HEK293 (cell line): ENCODE measurements around the gene MED6.

Source experiments
- CTCF ChIA-PET: fragments of 350-600 bp; formaldehyde crosslinking; extraction: SDS; loops from one replicate; lab custom pipeline; 2021; ENCODE audit warnings: antibody characterized with exemption; lab: Yijun Ruan, JAX
- POLR2A ChIA-PET: fragments of 300-600 bp; formaldehyde crosslinking; extraction: SDS; loops from one replicate; lab custom pipeline; 2020; ENCODE audit warnings: antibody characterized with exemption, inconsistent platforms; lab: Yijun Ruan, JAX
- H3K27ac ChIP-seq: fragments of 200-500 bp; sonication (Bioruptor generic); 2 replicates; pipeline ENCODE4 v1.5.1; 2014; ENCODE audit warnings: low read depth, low read length, control low read depth, inconsistent platforms; ENCODE audit errors: extremely low read depth
- H3K36me3 ChIP-seq, 2 experiments: fragments of 200-500 bp in 1 of 2; sonication (Bioruptor generic) in 1 of 2; 1 replicate in 1 of 2; 2 replicates in 1 of 2; pipeline ENCODE4 v1.5.1; 2014 to 2017; ENCODE audit warnings: inconsistent platforms in 2 of 2, low read length in 2 of 2; ENCODE audit not compliant: control insufficient read depth in 2 of 2, insufficient read depth in 1 of 2
- H3K4me1 ChIP-seq: fragments of 200-500 bp; sonication (Bioruptor generic); 2 replicates; pipeline ENCODE4 v1.5.1; 2014; ENCODE audit warnings: mild to moderate bottlenecking, low read length, inconsistent platforms; ENCODE audit not compliant: control insufficient read depth, insufficient read depth
- H3K4me3 ChIP-seq: 2 replicates; pipeline ENCODE4 v1.5.1; 2011; ENCODE audit warnings: low read depth, mild to moderate bottlenecking, control low read depth, low read length, moderate library complexity
- H3K9me3 ChIP-seq: fragments of 200-500 bp; sonication (Bioruptor generic); 2 replicates; pipeline ENCODE4 v1.5.1; 2014; ENCODE audit warnings: low read depth, low read length, inconsistent platforms; ENCODE audit not compliant: control insufficient read depth, insufficient read depth
- HOXD13 ChIP-seq: sonication (generic); formaldehyde crosslinking; IDR thresholded peaks from 2 replicates; pipeline ENCODE4 v1.8.0; 2022; ENCODE audit warnings: missing genetic modification reagents, borderline replicate concordance
- PATZ1 ChIP-seq: fragments of 450-650 bp; formaldehyde crosslinking; IDR thresholded peaks from 2 replicates; pipeline ENCODE4 v1.5.1; 2016; ENCODE audit warnings: missing biosample characterization, missing genetic modification characterization
- PRDM10 ChIP-seq: fragments of 450-650 bp; formaldehyde crosslinking; IDR thresholded peaks from 2 replicates; pipeline ENCODE4 v1.5.1; 2016; ENCODE audit warnings: missing biosample characterization, missing genetic modification characterization
- SP2 ChIP-seq: fragments of 450-650 bp; formaldehyde crosslinking; IDR thresholded peaks from 2 replicates; pipeline ENCODE4 v1.5.1; 2016; ENCODE audit warnings: missing biosample characterization, missing genetic modification characterization
- ZBTB20 ChIP-seq: fragments of 450-650 bp; formaldehyde crosslinking; IDR thresholded peaks from 2 replicates; pipeline ENCODE4 v1.5.1; 2016; ENCODE audit warnings: missing biosample characterization, missing genetic modification characterization
- ZFHX2 ChIP-seq: fragments of 450-650 bp; formaldehyde crosslinking; conservative IDR thresholded peaks from 2 replicates; pipeline ENCODE4 v1.5.1; 2016; ENCODE audit warnings: missing biosample characterization, missing genetic modification characterization
- ZNF148 ChIP-seq: fragments of 450-650 bp; formaldehyde crosslinking; IDR thresholded peaks from 2 replicates; pipeline ENCODE4 v1.5.0; 2017; ENCODE audit warnings: missing biosample characterization, missing genetic modification characterization, borderline replicate concordance
- ZNF169 ChIP-seq: fragments of 450-650 bp; formaldehyde crosslinking; IDR thresholded peaks from 2 replicates; pipeline ENCODE4 v1.5.1; 2016; ENCODE audit warnings: missing biosample characterization, missing genetic modification characterization
- ZNF202 ChIP-seq: fragments of 450-650 bp; formaldehyde crosslinking; IDR thresholded peaks from 2 replicates; pipeline ENCODE4 v1.5.1; 2016; ENCODE audit warnings: missing biosample characterization, missing genetic modification characterization, borderline replicate concordance
- ZNF211 ChIP-seq: fragments of 450-650 bp; formaldehyde crosslinking; IDR thresholded peaks from 2 replicates; pipeline ENCODE4 v1.5.1; 2016; ENCODE audit warnings: low read depth, missing biosample characterization, missing genetic modification characterization
- ZNF239 ChIP-seq: fragments of 450-650 bp; formaldehyde crosslinking; IDR thresholded peaks from 2 replicates; pipeline ENCODE4 v1.5.1; 2016; ENCODE audit warnings: missing biosample characterization, missing genetic modification characterization
- ZNF529 ChIP-seq: fragments of 450-650 bp; formaldehyde crosslinking; IDR thresholded peaks from 2 replicates; pipeline ENCODE4 v1.5.1; 2017; ENCODE audit warnings: missing genetic modification characterization, missing biosample characterization; ENCODE audit not compliant: insufficient replicate concordance
- ZNF777 ChIP-seq: fragments of 450-650 bp; formaldehyde crosslinking; IDR thresholded peaks from 2 replicates; pipeline ENCODE4 v1.5.1; 2017; ENCODE audit warnings: missing biosample characterization, missing genetic modification characterization, borderline replicate concordance
- TF ChIP-seq, protein P1 (sequence below): fragments of 450-650 bp; formaldehyde crosslinking; IDR thresholded peaks from 2 replicates; pipeline ENCODE4 v1.5.1; 2017; ENCODE audit warnings: missing biosample characterization, mild to moderate bottlenecking, missing genetic modification characterization, moderate library complexity
- TF ChIP-seq, protein P2 (sequence below): fragments of 450-650 bp; formaldehyde crosslinking; IDR thresholded peaks from 2 replicates; pipeline ENCODE4 v1.5.1; 2016; ENCODE audit warnings: missing biosample characterization, missing genetic modification characterization
- TF ChIP-seq, protein P3 (sequence below): fragments of 450-650 bp; formaldehyde crosslinking; IDR thresholded peaks from 2 replicates; pipeline ENCODE4 v1.5.1; 2016; ENCODE audit warnings: missing biosample characterization, missing genetic modification characterization

Gene MED6

DNA sequence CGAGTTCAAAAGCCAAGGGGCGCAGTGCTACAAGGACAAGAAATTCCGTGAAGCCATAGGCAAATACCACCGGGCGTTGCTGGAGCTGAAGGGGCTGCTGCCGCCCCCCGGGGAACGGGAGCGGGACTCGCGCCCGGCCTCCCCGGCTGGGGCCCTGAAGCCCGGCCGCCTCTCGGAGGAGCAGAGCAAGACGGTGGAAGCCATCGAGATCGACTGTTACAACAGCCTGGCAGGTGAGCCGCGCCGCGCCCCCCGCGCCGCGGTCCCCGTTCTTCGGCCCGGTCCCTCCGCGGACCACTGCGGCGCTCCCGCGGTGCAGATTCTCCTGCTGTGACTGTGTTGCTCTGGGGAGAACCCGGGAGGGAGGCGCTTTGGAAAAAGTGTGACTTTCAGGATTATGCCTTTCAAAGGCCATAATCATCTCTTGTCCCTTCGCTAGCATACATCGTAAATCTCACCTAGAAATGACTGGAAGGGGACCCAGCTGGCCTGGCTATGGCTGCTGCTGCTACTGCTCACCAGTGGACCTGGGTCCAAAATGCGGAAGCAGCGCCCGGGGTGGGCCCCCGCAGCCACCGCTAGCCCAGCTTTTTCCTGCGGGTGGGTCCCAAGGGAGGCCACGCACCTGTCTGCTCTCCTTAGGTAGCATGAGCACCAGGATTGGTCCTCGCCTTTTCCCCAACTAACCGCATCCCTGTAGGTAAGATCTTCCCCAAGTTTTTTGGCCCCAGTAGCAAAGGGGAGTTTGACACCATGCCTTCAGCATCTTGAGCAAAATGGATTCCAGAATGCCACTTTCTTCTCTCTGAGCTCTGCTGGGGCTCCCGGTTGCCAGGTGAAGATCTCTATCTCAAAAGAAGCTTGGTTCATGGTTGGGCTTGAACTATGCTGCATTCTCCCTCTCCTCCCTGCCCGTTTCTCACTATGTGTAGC is 42.1 kb upstream of the MED6 start (continued):
- TF ChIP-seq ZNF239 (tag by site-specific recombination) (no peak), ZFHX2 (tag by site-specific recombination) (no peak), ZNF202 (no peak)
- TF ChIP-seq, protein P1, sequence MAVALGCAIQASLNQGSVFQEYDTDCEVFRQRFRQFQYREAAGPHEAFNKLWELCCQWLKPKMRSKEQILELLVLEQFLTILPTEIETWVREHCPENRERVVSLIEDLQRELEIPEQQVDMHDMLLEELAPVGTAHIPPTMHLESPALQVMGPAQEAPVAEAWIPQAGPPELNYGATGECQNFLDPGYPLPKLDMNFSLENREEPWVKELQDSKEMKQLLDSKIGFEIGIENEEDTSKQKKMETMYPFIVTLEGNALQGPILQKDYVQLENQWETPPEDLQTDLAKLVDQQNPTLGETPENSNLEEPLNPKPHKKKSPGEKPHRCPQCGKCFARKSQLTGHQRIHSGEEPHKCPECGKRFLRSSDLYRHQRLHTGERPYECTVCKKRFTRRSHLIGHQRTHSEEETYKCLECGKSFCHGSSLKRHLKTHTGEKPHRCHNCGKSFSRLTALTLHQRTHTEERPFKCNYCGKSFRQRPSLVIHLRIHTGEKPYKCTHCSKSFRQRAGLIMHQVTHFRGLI (tag by site-specific recombination): peak; percentile 94

DNA sequence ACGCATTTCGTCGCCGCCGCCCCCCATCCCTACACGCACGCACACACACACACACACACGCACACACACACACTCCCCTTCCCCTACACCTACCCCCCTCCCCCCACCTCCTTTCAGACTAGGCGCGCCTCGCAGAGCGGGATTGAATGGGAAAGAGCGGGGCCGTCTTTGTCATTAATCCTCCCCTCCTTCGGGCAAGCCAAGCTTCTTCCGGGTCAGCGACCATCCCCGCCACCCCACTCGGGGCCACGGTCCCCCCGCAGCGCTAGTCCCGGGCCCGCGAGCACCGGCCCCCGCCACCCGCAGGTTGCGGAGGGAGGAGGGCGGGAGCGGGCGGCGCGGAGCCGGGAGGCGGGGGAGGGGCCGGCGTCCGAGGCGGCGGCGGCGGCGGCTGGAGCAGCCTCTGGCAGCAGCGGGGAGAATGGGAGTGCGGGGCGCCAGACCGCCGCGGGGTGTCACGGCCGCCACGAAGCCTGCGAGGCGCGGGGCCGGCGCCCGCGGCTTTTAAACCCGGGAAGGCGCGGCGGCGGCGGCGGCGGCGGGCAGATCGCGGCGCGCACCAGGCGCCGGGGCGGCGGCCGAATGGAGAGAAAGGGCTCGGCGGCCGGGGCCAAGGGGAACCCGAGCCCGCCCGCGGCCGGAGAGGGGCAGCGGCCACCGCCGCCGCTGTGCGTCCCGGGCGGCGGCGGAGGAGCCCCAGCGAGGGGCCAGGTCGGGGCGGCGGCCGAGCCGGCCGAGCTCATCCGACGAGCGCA is 41.3 kb upstream of the MED6 start, which contains the start of gene TTC9:
TSS of gene TTC9 (plus strand) at position 369 of the 755 bp plus-strand sequence. CDS start at position 583, 214 bp downstream.
- ChIA-PET CTCF (interaction anchor here (0.6 to 1.0 kb wide), 3 partner anchors 14 to 556 kb away, joined by 3 read pairs; no protein-coding TSS in a partner anchor), POLR2A (interaction anchor here (0.6 to 1.8 kb wide), 5 partner anchors 23 to 1075 kb away, joined by 3 to 9 read pairs (median 3); partner anchors contain the start of gene MAP3K9)
- H3K4me1 ChIP-seq: peaks cover 9% of the 10 kb centered on the region; the same call in 1 of the 2 replicates
- no peaks in the 10 kb centered on the region for H3K9me3 ChIP-seq
- peak within 1 kb of the TSS; percentile 74; the same call in 1 of the 2 replicates for H3K27ac ChIP-seq
- H3K4me3 ChIP-seq: peak within 1 kb of the TSS; percentile 71
- no peaks in the 10 kb centered on the region for H3K36me3 ChIP-seq
- TF ChIP-seq ZNF211 (tag by site-specific recombination) (no peak), ZNF777 (tag by site-specific recombination) (0 out of 2 replicates have a peak, but pooled peaks have one; percentile 8), PRDM10 (tag by site-specific recombination) (no peak), HOXD13 (CRISPR knock-in tag) (no peak), PATZ1 (tag by site-specific recombination) (peak; percentile 77), SP2 (tag by site-specific recombination) (no peak; the same call in 1 of the 2 replicates), ZNF529 (tag by site-specific recombination) (no peak), ZNF148 (tag by site-specific recombination) (no peak), ZBTB20 (tag by site-specific recombination) (0 out of 2 replicates have a peak, but pooled peaks have one; percentile 42), ZNF169 (tag by site-specific recombination) (no peak)
- TF ChIP-seq, protein P2, sequence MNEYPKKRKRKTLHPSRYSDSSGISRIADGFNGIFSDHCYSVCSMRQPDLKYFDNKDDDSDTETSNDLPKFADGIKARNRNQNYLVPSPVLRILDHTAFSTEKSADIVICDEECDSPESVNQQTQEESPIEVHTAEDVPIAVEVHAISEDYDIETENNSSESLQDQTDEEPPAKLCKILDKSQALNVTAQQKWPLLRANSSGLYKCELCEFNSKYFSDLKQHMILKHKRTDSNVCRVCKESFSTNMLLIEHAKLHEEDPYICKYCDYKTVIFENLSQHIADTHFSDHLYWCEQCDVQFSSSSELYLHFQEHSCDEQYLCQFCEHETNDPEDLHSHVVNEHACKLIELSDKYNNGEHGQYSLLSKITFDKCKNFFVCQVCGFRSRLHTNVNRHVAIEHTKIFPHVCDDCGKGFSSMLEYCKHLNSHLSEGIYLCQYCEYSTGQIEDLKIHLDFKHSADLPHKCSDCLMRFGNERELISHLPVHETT: no peak
- TF ChIP-seq, protein P3, sequence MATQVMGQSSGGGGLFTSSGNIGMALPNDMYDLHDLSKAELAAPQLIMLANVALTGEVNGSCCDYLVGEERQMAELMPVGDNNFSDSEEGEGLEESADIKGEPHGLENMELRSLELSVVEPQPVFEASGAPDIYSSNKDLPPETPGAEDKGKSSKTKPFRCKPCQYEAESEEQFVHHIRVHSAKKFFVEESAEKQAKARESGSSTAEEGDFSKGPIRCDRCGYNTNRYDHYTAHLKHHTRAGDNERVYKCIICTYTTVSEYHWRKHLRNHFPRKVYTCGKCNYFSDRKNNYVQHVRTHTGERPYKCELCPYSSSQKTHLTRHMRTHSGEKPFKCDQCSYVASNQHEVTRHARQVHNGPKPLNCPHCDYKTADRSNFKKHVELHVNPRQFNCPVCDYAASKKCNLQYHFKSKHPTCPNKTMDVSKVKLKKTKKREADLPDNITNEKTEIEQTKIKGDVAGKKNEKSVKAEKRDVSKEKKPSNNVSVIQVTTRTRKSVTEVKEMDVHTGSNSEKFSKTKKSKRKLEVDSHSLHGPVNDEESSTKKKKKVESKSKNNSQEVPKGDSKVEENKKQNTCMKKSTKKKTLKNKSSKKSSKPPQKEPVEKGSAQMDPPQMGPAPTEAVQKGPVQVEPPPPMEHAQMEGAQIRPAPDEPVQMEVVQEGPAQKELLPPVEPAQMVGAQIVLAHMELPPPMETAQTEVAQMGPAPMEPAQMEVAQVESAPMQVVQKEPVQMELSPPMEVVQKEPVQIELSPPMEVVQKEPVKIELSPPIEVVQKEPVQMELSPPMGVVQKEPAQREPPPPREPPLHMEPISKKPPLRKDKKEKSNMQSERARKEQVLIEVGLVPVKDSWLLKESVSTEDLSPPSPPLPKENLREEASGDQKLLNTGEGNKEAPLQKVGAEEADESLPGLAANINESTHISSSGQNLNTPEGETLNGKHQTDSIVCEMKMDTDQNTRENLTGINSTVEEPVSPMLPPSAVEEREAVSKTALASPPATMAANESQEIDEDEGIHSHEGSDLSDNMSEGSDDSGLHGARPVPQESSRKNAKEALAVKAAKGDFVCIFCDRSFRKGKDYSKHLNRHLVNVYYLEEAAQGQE (tag by site-specific recombination): no peak
